OCI-LY7 (cell line): ENCODE measurements around the gene PTPRS. TPM values are rescaled to one million over a fixed set of nuclear protein-coding genes. Genes with fewer than 3 reads are reported as not detected.
A peak's percentile ranks its signal among the peaks of the same experiment; 100 is the strongest.

ENCODE experiments used
- BruUV-seq: library from RNA; stranded (reverse); fragments of 400-500 nt; replicated peaks from 2 replicates; lab custom pipeline; 2021; lab: Mats Ljungman, UMichigan
- CTCF ChIA-PET: fragments of 300-600 bp; sonication (Branson Sonifier 250); formaldehyde crosslinking; loops from one replicate; lab custom pipeline; 2022; ENCODE audit warnings: antibody characterized with exemption; ENCODE audit not compliant: unreplicated experiment; lab: Charles Lee
- POLR2A ChIA-PET: fragments of 300-600 bp; sonication (Branson Sonifier 250); formaldehyde crosslinking; loops from one replicate; lab custom pipeline; 2022; ENCODE audit warnings: antibody characterized with exemption; lab: Charles Lee
- DNase-seq: peaks from one replicate; pipeline ENCODE4 v3.0.0-alpha.2; 2015; ENCODE audit warnings: low spot score
- H2AFZ ChIP-seq: fragments of 200-600 bp; sonication (generic), shearing (Covaris generic); 2 replicates; pipeline ENCODE4 v1.6.1; 2014; ENCODE audit warnings: mild to moderate bottlenecking, antibody characterized with exemption, low read length, moderate library complexity
- H3K27ac ChIP-seq: fragments of 200-600 bp; sonication (generic); 2 replicates; pipeline ENCODE4 v1.5.1; 2014; ENCODE audit warnings: mixed run types, low read depth, mild to moderate bottlenecking, moderate library complexity, low read length, inconsistent platforms; ENCODE audit not compliant: poor library complexity, severe bottlenecking
- H3K36me3 ChIP-seq: fragments of 200-600 bp; sonication (generic); 2 replicates; pipeline ENCODE4 v1.6.1; 2014; ENCODE audit warnings: mild to moderate bottlenecking, antibody characterized with exemption, low read length, moderate library complexity, mixed read lengths; ENCODE audit not compliant: insufficient read depth
- H3K4me1 ChIP-seq: fragments of 200-600 bp; sonication (generic); 2 replicates; pipeline ENCODE4 v1.5.1; 2014; ENCODE audit warnings: mild to moderate bottlenecking, low read length; ENCODE audit not compliant: insufficient read depth, poor library complexity, severe bottlenecking
- H3K4me2 ChIP-seq: fragments of 200-600 bp; sonication (generic); 2 replicates; pipeline ENCODE4 v1.6.1; 2014; ENCODE audit warnings: mild to moderate bottlenecking, low read length
- H3K4me3 ChIP-seq: fragments of 200-600 bp; sonication (generic); 2 replicates; pipeline ENCODE4 v1.5.1; 2014; ENCODE audit warnings: mild to moderate bottlenecking, low read depth, low read length; ENCODE audit not compliant: poor library complexity, severe bottlenecking
- H3K79me2 ChIP-seq: fragments of 200-600 bp; sonication (generic); 2 replicates; pipeline ENCODE4 v1.6.1; 2016; ENCODE audit warnings: low read depth, mild to moderate bottlenecking, low read length, moderate library complexity, mixed read lengths; ENCODE audit not compliant: insufficient read depth
- H3K9me2 ChIP-seq: fragments of 200-600 bp; sonication (generic); 2 replicates; pipeline ENCODE4 v1.6.1; 2016; ENCODE audit warnings: mild to moderate bottlenecking, low read length, mixed read lengths; ENCODE audit not compliant: insufficient read depth
- H3K9me3 ChIP-seq: fragments of 200-600 bp; sonication (generic); 2 replicates; pipeline ENCODE4 v1.6.1; 2014; ENCODE audit warnings: mild to moderate bottlenecking, mixed run types, low read length, mixed read lengths
- H4K20me1 ChIP-seq: fragments of 200-600 bp; sonication (generic); 2 replicates; pipeline ENCODE4 v1.6.1; 2014; ENCODE audit warnings: mild to moderate bottlenecking, antibody characterized with exemption, low read length, moderate library complexity, mixed read lengths; ENCODE audit not compliant: insufficient read depth
- CTCF ChIP-seq: fragments of 200-600 bp; sonication (generic); conservative IDR thresholded peaks from 2 replicates; pipeline ENCODE4 v1.5.1; 2014; ENCODE audit warnings: mild to moderate bottlenecking, antibody characterized with exemption, low read length, moderate library complexity, mixed read lengths
- EZH2phosphoT487 ChIP-seq: fragments of 200-600 bp; sonication (generic); IDR thresholded peaks from 2 replicates; pipeline ENCODE4 v1.6.1; 2018; ENCODE audit warnings: low read depth, borderline replicate concordance, mild to moderate bottlenecking, mixed run types, antibody characterized with exemption, low read length, moderate library complexity, mixed read lengths
- intact Hi-C: fragments of 100-400 bp; cut with micrococcal nuclease; formaldehyde crosslinking; loops from one replicate; pipeline ENCODE4 v1.10.0; 2022; ENCODE audit not compliant: unreplicated experiment
- total RNA-seq, 2 experiments: library from RNA; depleted of rRNA in 1 of 2; stranded (reverse); fragments of >200 nt in 1 of 2; shearing (Covaris generic) in 1 of 2; gene quantifications; 2 replicates each; pipeline ENCODE4 v1.2.3, GENCODE V29; 2014 to 2022

PTPRS gene
- total RNA-seq, 2 experiments from 2014 or later, result 48.5 to 88.7 TPM

GRCh38 chr19:5326986-5327623 is 13.5 kb downstream of the PTPRS start:
- H3K79me2 ChIP-seq, result no peaks in the 10 kb centered on the region
- H3K4me1 ChIP-seq, result peaks cover 11% of the 10 kb centered on the region
- H3K9me2 ChIP-seq, result no peaks in the 10 kb centered on the region
- CTCF ChIA-PET, result no interaction called here
- POLR2A ChIA-PET, result interaction anchor here (0.6 to 0.9 kb wide), 3 partner anchors 10 to 394 kb away, joined by 3 read pairs; no protein-coding TSS in a partner anchor
- TF ChIP-seq EZH2phosphoT487, result no peak
- peak; percentile 35; the same call in 1 of the 2 replicates for TF ChIP-seq CTCF
- H2AFZ ChIP-seq, result no peak overlapping the region
- H4K20me1 ChIP-seq, result no peaks in the 10 kb centered on the region
- DNase-seq, result no peak
- H3K9me3 ChIP-seq, result peaks cover 5% of the 10 kb centered on the region; the same call in 1 of the 2 replicates
- no peaks in the 10 kb centered on the region for H3K36me3 ChIP-seq
- no TSS peak for BruUV-seq
- H3K4me2 ChIP-seq, result no peak overlapping the region
- no peak overlapping the region for H3K4me3 ChIP-seq
- intact Hi-C loops, result no loop called here
- H3K27ac ChIP-seq, result no peak overlapping the region

- ChIA-PET POLR2A (interaction anchor here (0.7 kb wide), 1 partner anchor 11 kb away, joined by 3 read pairs; no protein-coding TSS in a partner anchor), CTCF (no interaction called here)
- BruUV-seq, result no TSS peak
- DNase-seq, result no peak
- Histone ChIP-seq H3K4me1 (peaks cover 16% of the 10 kb centered on the region), H3K9me3 (peaks cover 5% of the 10 kb centered on the region; the same call in 1 of the 2 replicates), H3K9me2 (no peaks in the 10 kb centered on the region), H3K4me3 (no peak overlapping the region), H3K27ac (no peak overlapping the region), H4K20me1 (no peaks in the 10 kb centered on the region), H3K79me2 (no peaks in the 10 kb centered on the region), H3K36me3 (no peaks in the 10 kb centered on the region), H3K4me2 (no peak overlapping the region), H2AFZ (no peak overlapping the region)
- TF ChIP-seq CTCF, result no peak
- no peak for TF ChIP-seq EZH2phosphoT487
- intact Hi-C loops, result no loop called here
Measured at GRCh38 chr19:5326545-5326944, 14.1 kb downstream of the PTPRS start.

GRCh38 chr19:5324947-5325346 is 15.7 kb downstream of the PTPRS start:
- no peak for DNase-seq
- CTCF ChIA-PET, result no interaction called here
- Histone ChIP-seq H3K27ac (no peak overlapping the region), H2AFZ (no peak overlapping the region), H4K20me1 (no peaks in the 10 kb centered on the region), H3K4me1 (peaks cover 10% of the 10 kb centered on the region), H3K4me3 (no peak overlapping the region), H3K79me2 (no peaks in the 10 kb centered on the region), H3K9me2 (no peaks in the 10 kb centered on the region), H3K36me3 (no peaks in the 10 kb centered on the region), H3K9me3 (peaks cover 5% of the 10 kb centered on the region; the same call in 1 of the 2 replicates), H3K4me2 (no peak overlapping the region)
- no TSS peak for BruUV-seq
- POLR2A ChIA-PET, result no interaction called here
- intact Hi-C loops, result no loop called here
- TF ChIP-seq CTCF (no peak), EZH2phosphoT487 (no peak)
